Measurements from ENCODE around the gene SH2D3A.
A peak's percentile ranks its signal among the peaks of the same experiment; 100 is the strongest.

The SH2D3A gene

GRCh38 chr19:6743714-6744380 is 23.4 kb downstream of the SH2D3A start:
- in situ Hi-C loops (cut with MboI; ENCODE audit: low sequenced_read_pairs) = no loop called here
- no peak overlapping the region for H3K4me3 ChIP-seq
- no peaks in the 10 kb centered on the region for H3K27me3 ChIP-seq (ENCODE audit: low read depth)
- DNase-seq (ENCODE audit: low spot score in 2 of 2) = peak in 1 of 2 experiments; percentile 34
- H3K4me1 ChIP-seq = peaks cover 20% of the 10 kb centered on the region
- peaks cover 69% of the 10 kb centered on the region for H3K36me3 ChIP-seq (replicated peaks)
- H3K9me3 ChIP-seq = no peaks in the 10 kb centered on the region

GRCh38 chr19:6743066-6743465 is 24.2 kb downstream of the SH2D3A start:
- in situ Hi-C loops (cut with MboI; ENCODE audit: low sequenced_read_pairs) = no loop called here
- H3K36me3 ChIP-seq (replicated peaks) = peaks cover 61% of the 10 kb centered on the region
- no peaks in the 10 kb centered on the region for H3K9me3 ChIP-seq
- no peaks in the 10 kb centered on the region for H3K27me3 ChIP-seq (ENCODE audit: low read depth)
- no peak for DNase-seq (ENCODE audit: low spot score in 2 of 2)
- H3K4me3 ChIP-seq = no peak overlapping the region
- H3K4me1 ChIP-seq = peaks cover 28% of the 10 kb centered on the region

GRCh38 chr19:6740589-6741343 is 26.5 kb downstream of the SH2D3A start:
- H3K4me1 ChIP-seq = peaks cover 34% of the 10 kb centered on the region
- peak overlapping the region; percentile 90 for H3K4me3 ChIP-seq
- H3K27me3 ChIP-seq (ENCODE audit: low read depth) = no peaks in the 10 kb centered on the region
- in situ Hi-C loops (cut with MboI; ENCODE audit: low sequenced_read_pairs) = no loop called here
- no peaks in the 10 kb centered on the region for H3K9me3 ChIP-seq
- peak; percentile 14 to 78 for DNase-seq (ENCODE audit: low spot score in 2 of 2)
- H3K36me3 ChIP-seq (replicated peaks) = peaks cover 40% of the 10 kb centered on the region

- DNase-seq (ENCODE audit: low spot score in 2 of 2) = peak in 1 of 2 experiments; percentile 62
- Histone ChIP-seq H3K4me3 (peak overlapping the region; percentile 90), H3K4me1 (peaks cover 35% of the 10 kb centered on the region), H3K9me3 (no peaks in the 10 kb centered on the region), H3K36me3 (replicated peaks) (peaks cover 34% of the 10 kb centered on the region), H3K27me3 (ENCODE audit: low read depth) (no peaks in the 10 kb centered on the region)
- in situ Hi-C loops (cut with MboI; ENCODE audit: low sequenced_read_pairs) = loop anchor here (5.0 kb wide), 1 partner anchor 223 kb away; no protein-coding TSS in a partner anchor
Measured at GRCh38 chr19:6739883-6740588, 27.2 kb downstream of the SH2D3A start.

GRCh38 chr19:6739390-6739882 is 27.8 kb downstream of the SH2D3A start, which contains the start of gene TRIP10:
TRIP10 (plus strand) TSS chr19:6739680; CDS start chr19:6739762, 82 bp downstream.
- H3K4me1 ChIP-seq = peaks cover 31% of the 10 kb centered on the region
- peaks cover 29% of the 10 kb centered on the region for H3K36me3 ChIP-seq (replicated peaks)

GRCh38 chr19:6738787-6739389 is 28.3 kb downstream of the SH2D3A start:
- in situ Hi-C loops (cut with MboI; ENCODE audit: low sequenced_read_pairs) = loop anchor here (5.0 kb wide), 1 partner anchor 222 kb away; no protein-coding TSS in a partner anchor
- Histone ChIP-seq H3K36me3 (replicated peaks) (peaks cover 23% of the 10 kb centered on the region), H3K27me3 (ENCODE audit: low read depth) (no peaks in the 10 kb centered on the region), H3K4me3 (peak overlapping the region; percentile 26), H3K9me3 (no peaks in the 10 kb centered on the region), H3K4me1 (peaks cover 25% of the 10 kb centered on the region)
- peak; percentile 91 to 93 for DNase-seq (ENCODE audit: low spot score in 2 of 2)

More at GRCh38 chr19:6739390-6739882, 27.8 kb downstream of the SH2D3A start, which contains the start of gene TRIP10:
- H3K27me3 ChIP-seq (ENCODE audit: low read depth) = no peaks in the 10 kb centered on the region
- H3K9me3 ChIP-seq = no peaks in the 10 kb centered on the region
- in situ Hi-C loops (cut with MboI; ENCODE audit: low sequenced_read_pairs) = loop anchor here (5.0 kb wide), 1 partner anchor 222 kb away; no protein-coding TSS in a partner anchor
- H3K4me3 ChIP-seq = peak within 1 kb of the TSS; percentile 90
- peak; percentile 76 to 90 for DNase-seq (ENCODE audit: low spot score in 2 of 2)

- in situ Hi-C loops (cut with MboI; ENCODE audit: low sequenced_read_pairs) = loop anchor here (5.0 kb wide), 1 partner anchor 221 kb away; no protein-coding TSS in a partner anchor
- no peak for DNase-seq (ENCODE audit: low spot score in 2 of 2)
- H3K36me3 ChIP-seq (replicated peaks) = peaks cover 17% of the 10 kb centered on the region
- H3K27me3 ChIP-seq (ENCODE audit: low read depth) = no peaks in the 10 kb centered on the region
- H3K4me3 ChIP-seq = no peak overlapping the region; the same call in none of the 2 replicates
- peaks cover 24% of the 10 kb centered on the region for H3K4me1 ChIP-seq
- H3K9me3 ChIP-seq = no peaks in the 10 kb centered on the region
Measured at GRCh38 chr19:6737873-6738786, 29.1 kb downstream of the SH2D3A start.

- peaks cover 24% of the 10 kb centered on the region for H3K4me1 ChIP-seq
- no peaks in the 10 kb centered on the region for H3K9me3 ChIP-seq
- DNase-seq (ENCODE audit: low spot score in 2 of 2) = peak; percentile 99 to 100
- H3K36me3 ChIP-seq (replicated peaks) = peaks cover 9% of the 10 kb centered on the region
- peak within 1 kb of the TSS; percentile 74 for H3K4me3 ChIP-seq
- in situ Hi-C loops (cut with MboI; ENCODE audit: low sequenced_read_pairs) = loop anchor here (5.0 kb wide), 1 partner anchor 220 kb away; no protein-coding TSS in a partner anchor
- no peaks in the 10 kb centered on the region for H3K27me3 ChIP-seq (ENCODE audit: low read depth)
Measured at GRCh38 chr19:6737284-6737872, 29.9 kb downstream of the SH2D3A start, which contains the start of gene GPR108. GPR108 (minus strand) TSS chr19:6737580; CDS start chr19:6737576, 4 bp downstream.

- DNase-seq (ENCODE audit: low spot score in 2 of 2) = peak in 1 of 2 experiments; percentile 69
- Histone ChIP-seq H3K36me3 (replicated peaks) (peaks cover 6% of the 10 kb centered on the region), H3K27me3 (ENCODE audit: low read depth) (no peaks in the 10 kb centered on the region), H3K4me3 (peak overlapping the region; percentile 74), H3K9me3 (no peaks in the 10 kb centered on the region), H3K4me1 (peaks cover 24% of the 10 kb centered on the region)
- in situ Hi-C loops (cut with MboI; ENCODE audit: low sequenced_read_pairs) = loop anchor here (5.0 kb wide), 1 partner anchor 220 kb away; no protein-coding TSS in a partner anchor
Measured at GRCh38 chr19:6736917-6737283, 30.3 kb downstream of the SH2D3A start.

- in situ Hi-C loops (cut with MboI; ENCODE audit: low sequenced_read_pairs) = loop anchor here (5.0 kb wide), 1 partner anchor 219 kb away; no protein-coding TSS in a partner anchor
- peak overlapping the region; percentile 74 for H3K4me3 ChIP-seq
- H3K36me3 ChIP-seq (replicated peaks) = peaks cover 1% of the 10 kb centered on the region
- peak; percentile 88 for DNase-seq (ENCODE audit: low spot score in 2 of 2)
- H3K9me3 ChIP-seq = no peaks in the 10 kb centered on the region
- H3K4me1 ChIP-seq = peaks cover 20% of the 10 kb centered on the region
- no peaks in the 10 kb centered on the region for H3K27me3 ChIP-seq (ENCODE audit: low read depth)
Measured at GRCh38 chr19:6736169-6736916, 30.9 kb downstream of the SH2D3A start.

GRCh38 chr19:6735181-6735911 is 31.9 kb downstream of the SH2D3A start:
- Histone ChIP-seq H3K4me3 (peak overlapping the region; percentile 74), H3K27me3 (ENCODE audit: low read depth) (no peaks in the 10 kb centered on the region), H3K4me1 (peaks cover 19% of the 10 kb centered on the region), H3K9me3 (no peaks in the 10 kb centered on the region), H3K36me3 (replicated peaks) (no peaks in the 10 kb centered on the region; the same call in 1 of the 2 replicates)
- in situ Hi-C loops (cut with MboI; ENCODE audit: low sequenced_read_pairs) = loop anchor here (5.0 kb wide), 1 partner anchor 218 kb away; no protein-coding TSS in a partner anchor
- DNase-seq (ENCODE audit: low spot score in 2 of 2) = no peak

Measured in HAP-1 (cell line).